GM18873 (cell line): Measurements from ENCODE around the gene ZNF853.
"Not testable (repeated sequence)": the region's sequence is repeated elsewhere in the genome, so short reads cannot be mapped to it uniquely, and the experiment has no call there.

Experiments
- ATAC-seq: cut with Tn5 transposase; IDR thresholded peaks from one replicate; pipeline ENCODE4 v1.9.1; 2021; ENCODE audit warnings: mild to moderate bottlenecking, moderate library complexity, moderate number of reproducible peaks; ENCODE audit not compliant: unreplicated experiment, low FRiP score

ZNF853 gene

DNA sequence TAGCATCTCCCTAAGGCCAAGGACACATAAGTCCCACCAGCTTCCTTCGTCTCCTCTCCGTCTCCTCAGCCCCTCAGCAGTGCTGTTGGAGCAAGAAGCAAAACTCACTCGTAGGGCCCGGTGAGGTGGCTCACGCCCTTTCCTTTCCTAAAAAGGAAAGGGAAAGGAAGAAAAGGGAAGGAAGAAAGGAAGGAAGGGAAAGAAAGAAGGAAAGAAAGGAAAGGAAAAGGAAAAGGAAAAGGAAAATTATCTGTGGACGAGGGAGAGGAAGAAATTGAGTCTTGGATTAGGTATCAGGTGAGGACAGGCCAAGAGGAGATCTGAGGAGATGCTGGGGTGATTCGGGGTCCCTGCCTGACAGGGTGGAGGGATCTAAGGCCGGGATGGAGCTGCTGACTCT is 18.6 kb downstream of the ZNF853 start:
- no peak for ATAC-seq

- ATAC-seq: not testable (repeated sequence)
Measured at GRCh38 chr7:6634971-6635370, 19.6 kb downstream of the ZNF853 start.

DNA sequence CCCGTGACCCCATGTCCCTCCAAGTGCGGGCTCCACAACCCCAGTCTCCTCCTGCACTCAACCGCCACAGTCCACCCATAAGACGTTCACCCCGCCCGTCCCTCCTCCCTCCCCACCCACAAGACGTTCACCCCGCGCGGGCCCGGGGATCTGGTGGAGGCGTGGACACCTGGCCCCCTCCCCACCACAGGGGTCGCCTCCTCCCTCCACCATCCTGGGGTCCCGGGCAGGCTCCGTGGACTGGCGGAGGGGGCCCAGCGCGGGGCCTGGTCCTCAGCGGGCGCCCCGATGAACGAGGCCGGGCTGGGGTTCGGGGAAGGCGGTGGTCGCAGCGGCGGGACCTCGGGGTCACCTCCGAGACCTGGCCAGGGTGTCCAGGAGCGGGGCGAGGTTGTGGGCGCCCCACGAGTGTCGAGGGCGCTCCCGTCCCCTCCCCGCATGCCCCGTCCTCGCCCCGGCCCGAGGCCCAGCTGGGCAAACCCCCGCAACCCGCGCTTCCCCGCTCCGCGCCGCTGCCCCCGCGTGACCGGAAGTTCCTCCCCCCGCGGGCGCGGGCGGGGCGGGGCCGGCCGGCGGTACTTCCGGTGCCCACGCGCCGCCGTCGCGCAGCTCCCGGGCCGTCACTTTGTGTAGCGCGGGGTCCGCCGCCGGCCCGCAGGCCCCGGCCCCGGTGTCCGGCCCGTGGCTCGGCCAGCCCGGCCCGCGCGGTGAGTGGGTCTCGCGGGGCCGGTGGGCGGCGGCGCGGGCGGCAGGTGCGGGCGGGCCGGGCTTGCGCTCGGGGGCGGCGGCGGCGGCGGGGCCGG is 21.5 kb downstream of the ZNF853 start, which contains the start of gene ZNF316:
ZNF316 (plus strand) TSS at position 578 of the 803 bp plus-strand sequence. CDS start 5,092 bp downstream, outside the sequence.
- peak; percentile 37 for ATAC-seq

DNA sequence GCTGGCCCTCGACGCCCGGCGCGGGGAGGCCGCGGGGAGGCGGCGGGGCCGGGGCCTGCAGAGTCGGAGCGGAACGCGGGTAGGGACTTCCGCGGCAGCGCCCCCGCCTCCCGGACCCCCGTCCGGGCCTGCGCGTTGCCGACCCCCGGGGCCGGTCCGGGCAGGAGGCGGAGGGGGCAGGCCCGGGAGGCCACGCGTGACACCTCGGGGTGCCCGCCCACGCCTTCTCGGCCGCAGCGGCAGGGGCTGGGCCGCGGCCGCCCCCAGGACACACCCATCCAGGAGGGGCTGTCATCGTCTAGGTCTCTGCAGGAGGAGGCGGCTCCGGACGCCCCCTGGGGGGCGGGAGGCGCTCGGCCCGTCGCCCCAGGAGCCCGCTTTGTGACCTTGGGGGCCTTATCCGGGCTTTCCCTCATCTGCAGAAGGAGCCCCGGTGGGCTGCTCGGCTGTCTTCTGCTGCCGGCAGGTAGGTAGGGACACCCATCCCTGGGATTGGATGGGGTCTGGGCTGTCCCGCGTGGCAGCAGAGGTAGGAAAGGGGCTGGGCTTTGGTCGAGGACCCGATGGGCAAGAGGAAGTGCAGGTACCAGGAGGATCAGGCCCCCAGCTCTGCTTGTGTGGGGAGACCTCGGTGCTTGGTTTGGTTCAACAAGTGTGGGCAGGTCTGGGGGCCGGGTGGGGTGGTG is 22.3 kb downstream of the ZNF853 start:
- ATAC-seq: peak; percentile 58

GRCh38 chr7:6639032-6639431 is 23.6 kb downstream of the ZNF853 start:
- ATAC-seq: no peak

DNA sequence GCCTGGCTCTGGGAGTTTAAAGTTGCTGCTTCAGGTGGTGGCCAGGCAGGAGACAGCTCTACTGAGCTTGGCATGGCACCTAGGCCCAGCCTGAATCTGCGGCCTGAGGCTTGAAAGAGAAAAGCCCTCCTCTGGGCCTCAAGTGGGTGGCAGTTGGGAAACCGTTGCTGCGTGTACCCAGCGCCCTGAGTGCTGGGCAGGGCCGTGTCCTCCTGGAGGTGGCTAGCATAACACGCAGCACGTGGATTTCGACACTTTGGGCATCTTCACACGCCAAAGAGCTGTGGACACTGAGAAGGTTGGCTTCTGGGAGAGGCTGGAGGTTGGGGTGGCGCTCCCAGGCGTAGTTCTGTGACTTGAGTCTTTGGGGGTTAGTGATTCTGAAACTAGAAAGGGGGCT is 24.2 kb downstream of the ZNF853 start:
- no peak for ATAC-seq

GRCh38 chr7:6640246-6640721 is 24.9 kb downstream of the ZNF853 start:
- no peak for ATAC-seq

DNA sequence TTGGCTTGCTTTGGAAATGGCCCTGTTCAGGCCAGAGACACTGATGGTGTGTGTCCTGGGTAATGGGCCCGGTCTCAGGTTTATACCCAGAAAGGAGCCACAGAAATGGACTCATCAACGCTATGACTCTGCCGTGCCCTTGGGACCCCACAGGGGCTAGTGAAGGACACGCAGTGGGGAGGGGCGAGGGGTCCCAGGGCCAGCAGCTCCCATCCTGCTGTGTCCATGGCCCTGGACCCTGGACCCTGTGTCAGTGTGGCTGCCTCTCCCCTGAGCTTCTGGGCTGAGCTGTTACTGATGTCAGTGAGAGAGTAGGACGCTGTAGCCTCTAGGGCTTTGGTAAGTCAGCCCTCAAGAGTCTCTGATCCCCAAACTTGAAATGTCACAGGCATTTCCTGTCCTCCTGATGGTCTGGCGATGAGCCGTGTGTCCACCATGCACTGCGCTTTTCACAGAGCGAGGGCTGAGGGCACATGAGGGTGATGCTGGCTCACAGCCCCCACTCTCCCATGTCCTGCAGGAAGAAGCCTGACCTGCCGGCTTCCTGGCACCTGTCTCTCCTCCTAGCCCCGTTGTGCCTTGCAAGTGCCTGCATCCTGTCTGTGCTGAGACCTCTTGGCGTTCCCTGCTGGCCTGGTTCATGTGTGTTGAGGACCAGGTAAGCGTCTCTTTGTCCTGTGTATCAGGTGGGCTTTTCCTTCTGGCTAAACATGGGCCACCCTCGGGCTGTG is 26.1 kb downstream of the ZNF853 start:
- ATAC-seq: no peak

DNA sequence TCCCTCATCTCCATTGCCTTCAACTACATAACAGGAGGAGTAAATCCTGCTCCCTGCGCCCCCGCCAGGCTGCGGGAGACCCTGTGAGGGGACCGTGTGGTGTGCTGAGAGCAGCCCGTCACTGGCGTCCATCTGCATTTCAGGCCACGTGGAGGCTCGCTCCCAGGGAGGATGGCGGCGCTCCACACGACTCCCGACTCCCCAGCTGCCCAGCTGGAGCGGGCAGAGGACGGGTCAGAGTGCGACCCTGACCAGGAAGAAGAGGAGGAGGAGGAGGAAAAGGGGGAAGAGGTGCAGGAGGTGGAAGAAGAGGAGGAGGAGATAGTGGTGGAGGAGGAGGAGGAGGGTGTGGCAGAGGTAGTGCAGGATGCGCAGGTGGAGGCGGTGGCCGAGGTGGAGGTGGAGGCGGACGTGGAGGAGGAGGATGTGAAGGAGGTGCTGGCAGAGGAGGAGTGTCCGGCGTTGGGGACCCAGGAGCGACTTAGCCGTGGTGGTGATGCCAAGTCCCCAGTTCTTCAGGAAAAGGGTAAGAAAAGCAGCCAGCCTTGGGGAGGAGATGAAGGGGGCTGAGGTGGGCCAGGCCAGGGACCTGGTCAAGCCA is 26.9 kb downstream of the ZNF853 start:
- ATAC-seq: no peak

DNA sequence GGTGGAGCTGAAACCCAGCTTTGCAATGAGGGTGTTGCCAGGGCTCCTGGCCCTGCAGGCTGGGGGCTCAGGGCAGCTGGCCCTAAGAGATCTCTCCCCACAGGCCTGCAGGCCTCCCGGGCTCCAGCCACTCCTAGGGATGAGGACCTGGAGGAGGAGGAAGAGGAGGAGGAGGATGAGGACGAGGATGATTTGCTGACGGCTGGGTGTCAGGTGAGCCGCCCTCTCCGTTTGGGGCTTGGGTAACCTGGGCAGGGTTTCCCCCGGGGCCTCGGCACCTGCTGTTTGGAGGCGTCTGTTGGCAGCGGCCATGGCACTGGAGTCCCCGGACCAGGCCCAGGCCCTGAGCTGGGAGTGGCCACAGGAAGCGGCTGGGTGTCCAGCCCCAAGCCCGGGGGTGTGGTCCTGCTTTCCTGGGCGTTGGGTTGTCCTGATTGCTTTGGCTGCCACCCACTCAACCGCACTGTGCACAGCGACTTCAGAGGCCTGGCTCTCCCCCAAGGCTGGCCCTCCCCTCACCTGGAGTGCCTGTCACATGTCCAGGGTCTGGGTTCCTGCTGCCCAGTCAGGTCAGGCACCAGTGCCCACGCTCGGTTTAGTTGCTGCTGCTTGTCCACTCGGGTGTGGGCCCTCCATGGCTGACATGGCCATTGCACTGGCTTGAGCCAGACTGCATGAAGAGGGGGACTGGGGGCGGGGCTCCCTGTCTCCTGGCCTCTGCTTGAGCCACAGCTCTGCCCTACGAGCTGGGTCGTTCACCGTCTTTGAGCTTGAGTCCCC is 27.6 kb downstream of the ZNF853 start:
- ATAC-seq: no peak

- no peak for ATAC-seq
Measured at GRCh38 chr7:6643915-6644625, 28.7 kb downstream of the ZNF853 start.

- no peak for ATAC-seq
Measured at GRCh38 chr7:6644728-6645127, 29.3 kb downstream of the ZNF853 start.

DNA sequence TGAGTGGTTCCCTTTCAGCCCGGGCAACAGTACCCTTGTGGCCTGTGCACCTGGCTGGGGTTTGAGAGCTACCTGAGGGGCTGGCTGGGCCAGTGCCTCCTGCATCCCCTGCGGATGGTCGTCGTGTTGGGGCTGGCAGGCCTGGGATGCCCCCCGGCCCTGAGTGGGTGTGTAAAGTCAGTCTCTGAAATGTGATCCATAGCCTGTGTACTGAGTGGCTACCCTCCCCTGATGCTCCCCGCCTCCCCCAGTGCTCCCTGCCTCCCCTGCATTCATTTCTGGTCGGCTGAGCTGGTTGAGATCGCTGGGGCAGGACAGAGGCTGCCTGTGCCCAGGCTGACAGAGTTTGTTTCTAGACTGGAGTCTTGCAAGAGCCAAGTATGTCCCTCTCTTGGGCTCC is 31.1 kb downstream of the ZNF853 start:
- no peak for ATAC-seq

DNA sequence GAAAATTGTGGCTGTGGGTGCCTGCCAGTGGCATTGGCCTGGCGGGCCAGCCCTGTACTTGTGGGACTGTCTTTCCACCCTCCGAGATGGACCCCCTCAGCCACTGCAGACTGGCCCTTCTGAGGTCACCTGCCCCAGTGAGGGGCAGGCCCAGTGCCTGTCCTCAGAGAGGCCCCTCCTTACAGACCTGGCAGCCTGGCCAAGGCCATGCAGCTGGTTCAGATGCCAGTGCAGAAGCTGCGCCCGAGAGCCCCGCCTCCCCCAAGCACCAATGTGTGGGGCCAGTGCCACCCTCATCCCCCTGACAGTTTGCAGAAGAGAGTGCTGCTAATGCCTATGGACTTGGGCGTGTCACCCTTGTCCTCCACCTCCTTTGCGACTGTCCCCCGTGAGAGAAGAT is 31.7 kb downstream of the ZNF853 start:
- no peak for ATAC-seq

DNA sequence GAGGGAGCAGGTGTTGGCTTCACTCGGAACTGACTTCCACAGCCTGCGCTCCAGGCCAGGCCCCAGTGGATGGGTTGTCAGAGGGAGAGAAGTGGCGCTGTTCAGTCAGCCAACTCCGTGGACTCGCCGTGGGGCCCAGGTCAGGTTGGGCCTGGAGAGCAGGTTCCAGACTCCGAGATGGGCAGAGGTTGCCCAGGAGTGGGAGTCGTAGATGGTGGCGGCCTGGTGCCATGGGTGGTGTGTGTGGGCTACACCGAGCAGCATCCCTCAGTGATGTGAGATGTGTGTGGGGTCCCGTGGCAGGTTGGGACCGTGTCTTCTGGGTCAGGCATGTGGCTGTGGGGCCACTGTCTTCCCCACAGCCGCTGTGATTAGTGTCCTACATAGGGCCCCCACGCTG is 32.1 kb downstream of the ZNF853 start:
- ATAC-seq: no peak

DNA sequence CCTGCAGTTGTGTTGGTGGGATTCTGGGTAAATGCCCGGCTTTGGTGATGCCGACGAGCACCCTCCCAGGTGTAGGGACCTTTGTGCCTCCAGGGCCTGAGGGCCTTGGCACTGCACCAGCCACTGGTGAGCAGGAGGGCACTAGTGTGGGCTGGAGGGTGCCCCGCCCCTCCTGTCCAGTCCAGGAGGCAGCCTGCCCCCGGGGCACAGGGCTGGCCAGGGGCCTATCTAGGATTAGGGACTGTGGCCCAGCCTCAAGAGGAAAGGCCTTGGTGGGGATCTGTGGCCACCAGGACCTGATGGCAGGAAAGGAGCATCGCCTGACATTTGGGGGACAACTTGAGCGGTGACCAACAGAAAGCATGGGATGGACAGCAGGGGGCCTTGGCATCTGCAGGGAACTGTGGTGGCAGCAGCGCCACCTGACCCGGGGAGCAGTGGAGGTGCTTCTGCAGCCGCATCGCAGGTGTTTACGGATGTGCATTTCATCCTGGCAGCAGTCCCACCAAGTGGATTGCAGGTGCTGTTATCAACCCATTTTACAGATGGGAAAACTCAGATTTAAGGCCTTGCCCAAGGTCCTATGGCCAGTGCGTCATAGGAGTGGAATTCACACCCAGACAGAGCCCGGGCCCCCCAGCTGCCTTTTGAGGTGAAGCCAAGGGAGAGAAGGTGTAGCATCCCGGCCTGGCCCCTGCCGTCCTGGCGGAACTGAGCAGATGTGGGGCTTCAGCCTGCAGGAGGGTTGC is 32.8 kb downstream of the ZNF853 start:
- ATAC-seq: no peak

GRCh38 chr7:6648815-6649104 is 33.4 kb downstream of the ZNF853 start:
- ATAC-seq: no peak

DNA sequence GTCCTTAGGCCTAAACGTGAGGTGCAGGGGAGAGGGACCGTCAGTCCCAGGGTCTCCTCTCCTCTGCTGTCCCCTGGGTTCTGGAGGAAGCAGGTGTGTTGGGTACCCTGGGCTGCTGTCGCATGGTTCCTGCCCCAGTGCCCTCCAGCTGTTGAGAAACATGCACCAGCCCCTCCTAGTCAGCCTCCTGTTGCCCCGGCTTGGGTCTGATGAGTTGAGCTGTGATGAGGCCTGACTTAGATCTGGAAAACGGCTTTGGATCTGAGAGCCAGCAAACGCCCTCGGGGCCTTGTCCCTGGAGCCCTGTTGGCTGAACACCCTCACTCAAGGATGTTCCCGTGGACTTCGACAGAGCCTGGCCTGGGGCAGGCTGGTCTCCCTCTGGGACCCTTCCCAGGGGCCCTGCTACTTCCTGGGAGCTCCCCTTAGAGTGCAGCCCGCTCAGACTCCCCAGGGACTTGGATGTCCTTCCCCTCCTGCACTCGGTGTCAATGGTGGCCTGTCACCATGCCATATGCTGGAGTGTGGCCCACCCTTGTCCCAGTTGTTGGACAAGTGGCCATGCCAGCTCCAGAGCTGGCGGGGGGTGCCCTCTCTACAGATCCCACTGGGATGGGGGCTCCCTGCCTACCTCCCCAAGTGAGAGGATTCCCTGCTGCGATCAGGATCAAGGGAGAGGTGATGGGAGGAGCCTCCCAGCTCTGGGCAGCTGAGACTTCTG is 34.0 kb downstream of the ZNF853 start:
- no peak for ATAC-seq
